T-helper 1 cell treated with Interleukin-12 subunit alpha and Interleukin-12 subunit beta and Interleukin-4 antibody, amounts not matched to agents 30 ng/mL and 1 ng/mL, for 36 hours (primary cell): ENCODE results near the gene SEMG2. TPM values are rescaled to one million over a fixed set of nuclear protein-coding genes. Genes with fewer than 3 reads are reported as not detected.

ENCODE experiments used
- intact Hi-C: fragments of 100-400 bp; cut with micrococcal nuclease; formaldehyde crosslinking; loops from one replicate; pipeline ENCODE4 v1.15.1; 2024
- total RNA-seq: library from RNA; stranded (reverse); gene quantifications from 2 replicates; pipeline ENCODE4 v1.2.3, GENCODE V29; 2022

The SEMG2 gene
- total RNA-seq: not detected in 2 replicates

GRCh38 chr20:45221076-45221475 lies at the start of gene SEMG2:
Gene SEMG2, plus strand, starts transcription at chr20:45221373. Its CDS starts 17 bp downstream, at chr20:45221390.
- intact Hi-C loops: no loop called here

- intact Hi-C loops: no loop called here
These were observed 47.7 kb upstream of the SEMG2 start for GRCh38 chr20:45173522-45173921.

- intact Hi-C loops: no loop called here
These were observed 46.5 kb upstream of the SEMG2 start, which contains the start of gene PI3 for GRCh38 chr20:45174434-45175364. Gene PI3, plus strand, starts transcription at chr20:45174902. Its CDS starts 21 bp downstream, at chr20:45174923.

GRCh38 chr20:45176526-45177267 lies 44.5 kb upstream of the SEMG2 start:
- intact Hi-C loops: no loop called here

- intact Hi-C loops: no loop called here
These were observed 42.0 kb upstream of the SEMG2 start for GRCh38 chr20:45179166-45179565.

- intact Hi-C loops: no loop called here
These were observed 39.5 kb upstream of the SEMG2 start for GRCh38 chr20:45181639-45182038.

GRCh38 chr20:45183084-45183483 lies 38.1 kb upstream of the SEMG2 start:
- intact Hi-C loops: no loop called here

GRCh38 chr20:45187693-45188092 lies 33.5 kb upstream of the SEMG2 start:
- intact Hi-C loops: no loop called here

GRCh38 chr20:45189067-45189609 lies 32.0 kb upstream of the SEMG2 start:
- intact Hi-C loops: no loop called here

- intact Hi-C loops: no loop called here
These were observed 31.3 kb upstream of the SEMG2 start for GRCh38 chr20:45189861-45190260.

- intact Hi-C loops: no loop called here
These were observed 29.2 kb upstream of the SEMG2 start for GRCh38 chr20:45191926-45192325.

GRCh38 chr20:45193331-45193730 lies 27.8 kb upstream of the SEMG2 start:
- intact Hi-C loops: no loop called here

- intact Hi-C loops: no loop called here
These were observed 14.4 kb upstream of the SEMG2 start, which contains the start of gene SEMG1 for GRCh38 chr20:45206725-45207124. Gene SEMG1, plus strand, starts transcription at chr20:45207033. Its CDS starts 21 bp downstream, at chr20:45207054.

GRCh38 chr20:45209924-45210323 lies 11.2 kb upstream of the SEMG2 start:
- intact Hi-C loops: no loop called here

GRCh38 chr20:45211569-45212474 lies 9.4 kb upstream of the SEMG2 start:
- intact Hi-C loops: no loop called here

- intact Hi-C loops: no loop called here
These were observed 8.3 kb upstream of the SEMG2 start for GRCh38 chr20:45212836-45213235.

GRCh38 chr20:45218124-45218523 lies 3.0 kb upstream of the SEMG2 start:
- intact Hi-C loops: no loop called here

- intact Hi-C loops: no loop called here
These were observed 2.5 kb upstream of the SEMG2 start for GRCh38 chr20:45218636-45219035.

- intact Hi-C loops: no loop called here
These were observed 2.0 kb downstream of the SEMG2 start for GRCh38 chr20:45223136-45223535.

- intact Hi-C loops: loop anchor here (5.0 kb wide), 1 partner anchor 184 kb away; no protein-coding TSS in a partner anchor
These were observed 5.1 kb downstream of the SEMG2 start for GRCh38 chr20:45226287-45226686.
